HepG2 (cell line): Measurements from ENCODE around the gene YIPF2. TPM values are rescaled to one million over a fixed set of nuclear protein-coding genes. Genes with fewer than 3 reads are reported as not detected.

Experiments used
- ATAC-seq: fragments of 200-7000 bp; cut with Tn5 transposase; 3 replicates; pipeline ENCODE4 v1.9.1; 2020; ENCODE audit warnings: mild to moderate bottlenecking, moderate library complexity
- BruUV-seq: library from RNA; stranded (reverse); fragments of 400-500 nt; replicated peaks from 2 replicates; lab custom pipeline; 2021; lab: Mats Ljungman, UMichigan
- CTCF ChIA-PET: fragments of 300-600 bp; formaldehyde crosslinking; extraction: SDS; loops from one replicate; lab custom pipeline; 2021; ENCODE audit warnings: low total read pairs, inconsistent platforms, low intra/inter-chr PET ratio; lab: Yijun Ruan, JAX
- POLR2A ChIA-PET: fragments of 350-600 bp; sonication (Branson Sonifier 250); formaldehyde crosslinking; loops from one replicate; lab custom pipeline; 2020; ENCODE audit warnings: antibody characterized with exemption, inconsistent platforms; lab: Yijun Ruan, JAX
- DNase-seq: peaks from one replicate; pipeline ENCODE4 v3.0.0-alpha.2; 2015; ENCODE audit warnings: low spot score
- FAIRE-seq: peaks from 3 replicates; lab custom pipeline; 2011; peaks lifted over from hg19 to GRCh38; lab: Jason Lieb, UNC
- H2AFZ ChIP-seq: one replicate; pipeline ENCODE4 v1.6.1; 2011; ENCODE audit warnings: low read length, inconsistent platforms
- H3K27ac ChIP-seq: fragments of 300-600 bp; 3 replicates; pipeline ENCODE4 v1.8.0; 2011; ENCODE audit warnings: mixed run types, mild to moderate bottlenecking, mixed read lengths, low read length, inconsistent platforms; ENCODE audit not compliant: insufficient read depth; ENCODE audit errors: extremely low read length
- H3K27me3 ChIP-seq, 2 experiments: fragments of 200-600 bp in 1 of 2; 2 replicates in 1 of 2; 3 replicates in 1 of 2; pipeline versions ENCODE4 v1.6.0 to v1.8.0; 2011; ENCODE audit warnings: low read length in 2 of 2, mild to moderate bottlenecking in 2 of 2, moderate library complexity in 2 of 2, inconsistent platforms in 1 of 2; ENCODE audit not compliant: insufficient read depth in 2 of 2, control insufficient read depth in 1 of 2
- H3K36me3 ChIP-seq, 2 experiments: fragments of 200-600 bp in 1 of 2; replicated peaks in 1 of 2; 2 replicates in 1 of 2; 3 replicates in 1 of 2; pipeline versions ENCODE4 v1.5.1 to v1.8.0; 2011; ENCODE audit warnings: low read length in 2 of 2, inconsistent platforms in 1 of 2; ENCODE audit not compliant: insufficient read depth in 2 of 2, control insufficient read depth in 1 of 2
- H3K4me1 ChIP-seq: 2 replicates; pipeline ENCODE4 v1.5.1; 2012; ENCODE audit warnings: low read length, inconsistent platforms; ENCODE audit not compliant: insufficient read depth
- H3K4me2 ChIP-seq: 2 replicates; pipeline ENCODE4 v1.6.0; 2011; ENCODE audit warnings: low read depth, low read length, inconsistent platforms
- H3K4me3 ChIP-seq, 3 experiments: fragments of 200-600 bp in 1 of 3; sonication (generic), shearing (Covaris generic) in 1 of 3; replicated peaks in 1 of 3; 2 replicates each; pipeline ENCODE4 v1.5.1; 2011 to 2016; ENCODE audit warnings: low read length in 3 of 3, inconsistent platforms in 2 of 3, low read depth in 2 of 3, mild to moderate bottlenecking in 2 of 3, control low read depth in 1 of 3, mixed read lengths in 1 of 3; ENCODE audit not compliant: insufficient read depth in 1 of 3
- H3K79me2 ChIP-seq: one replicate; pipeline ENCODE4 v1.6.1; 2011; ENCODE audit warnings: low read length, inconsistent platforms; ENCODE audit not compliant: insufficient read depth
- H3K9ac ChIP-seq: 2 replicates; pipeline ENCODE4 v1.6.0; 2011; ENCODE audit warnings: mild to moderate bottlenecking, low read depth, low read length, inconsistent platforms; ENCODE audit not compliant: insufficient read depth
- H3K9me3 ChIP-seq: 2 replicates; pipeline ENCODE4 v1.5.1; 2012; ENCODE audit warnings: mild to moderate bottlenecking, low read length
- H4K20me1 ChIP-seq: 2 replicates; pipeline ENCODE4 v1.6.0; 2011; ENCODE audit warnings: inconsistent platforms, mild to moderate bottlenecking, low read length, moderate library complexity; ENCODE audit not compliant: insufficient read depth
- RORA ChIP-seq: sonication (generic); formaldehyde crosslinking; IDR thresholded peaks from 2 replicates; pipeline ENCODE4 v1.5.0; 2020; ENCODE audit warnings: mild to moderate bottlenecking, missing genetic modification reagents, moderate library complexity
- ZNF33A ChIP-seq: sonication (generic); formaldehyde crosslinking; IDR thresholded peaks from 2 replicates; pipeline ENCODE4 v1.5.1; 2020; ENCODE audit warnings: missing genetic modification reagents, mild to moderate bottlenecking, moderate library complexity, borderline replicate concordance
- ZNF564 ChIP-seq: sonication (generic); formaldehyde crosslinking; IDR thresholded peaks from 2 replicates; pipeline ENCODE4 v1.8.1; 2023; ENCODE audit warnings: mild to moderate bottlenecking, missing genetic modification reagents
- ZNF687 ChIP-seq: sonication (generic); formaldehyde crosslinking; IDR thresholded peaks from 2 replicates; pipeline ENCODE4 v1.5.1; 2020; ENCODE audit warnings: mild to moderate bottlenecking, missing genetic modification reagents, moderate library complexity
- WGBS: methylation state at CpG from one replicate; pipeline ENCODE4 v1.1.6; 2017; ENCODE audit warnings: low lambda C conversion rate; 5-methylcytosine and 5-hydroxymethylcytosine counted together
- in situ Hi-C: cut with HindIII; loops from 2 replicates; pipeline ENCODE4 v1.10.0; 2017; ENCODE audit warnings: low pct_unique_long_range_greater_than_20kb; ENCODE audit not compliant: extremely low pct_ligation_motif_present
- intact Hi-C: fragments of 100-400 bp; cut with micrococcal nuclease; formaldehyde crosslinking; loops from one replicate; pipeline ENCODE4 v1.10.0; 2022; ENCODE audit not compliant: unreplicated experiment
- polyA plus RNA-seq, 8 experiments: library from polyadenylated mRNA; depleted of rRNA in 3 of 8; stranded (reverse) in 7 of 8; unstranded in 1 of 8; fragments of >200 nt; fragmentation: Illumina TruSeq in 4 of 8; extraction: Trizol in 4 of 8; gene quantifications; 2 replicates each; pipeline versions ENCODE4 v1.2.1 to v1.2.3, GENCODE V29; 2011 to 2016; ENCODE audit warnings: low read depth in 4 of 8, missing spikeins in 1 of 8, mixed read lengths in 1 of 8; ENCODE audit not compliant: insufficient read depth in 1 of 8
- total RNA-seq, 5 experiments: library from RNA; depleted of rRNA; stranded (reverse); fragments of >200 nt; fragmentation: Illumina TruSeq; extraction: Trizol; gene quantifications; 2 replicates each; pipeline ENCODE4 v1.2.3, GENCODE V29; 2016; ENCODE audit warnings: low read depth in 1 of 5

The YIPF2 gene
- total and polyA plus RNA-seq, 2 of the 13 experiments (the other 11 are each of a cell fraction or from before 2014, with no cell fraction given), result 37.3 to 53.2 TPM

DNA sequence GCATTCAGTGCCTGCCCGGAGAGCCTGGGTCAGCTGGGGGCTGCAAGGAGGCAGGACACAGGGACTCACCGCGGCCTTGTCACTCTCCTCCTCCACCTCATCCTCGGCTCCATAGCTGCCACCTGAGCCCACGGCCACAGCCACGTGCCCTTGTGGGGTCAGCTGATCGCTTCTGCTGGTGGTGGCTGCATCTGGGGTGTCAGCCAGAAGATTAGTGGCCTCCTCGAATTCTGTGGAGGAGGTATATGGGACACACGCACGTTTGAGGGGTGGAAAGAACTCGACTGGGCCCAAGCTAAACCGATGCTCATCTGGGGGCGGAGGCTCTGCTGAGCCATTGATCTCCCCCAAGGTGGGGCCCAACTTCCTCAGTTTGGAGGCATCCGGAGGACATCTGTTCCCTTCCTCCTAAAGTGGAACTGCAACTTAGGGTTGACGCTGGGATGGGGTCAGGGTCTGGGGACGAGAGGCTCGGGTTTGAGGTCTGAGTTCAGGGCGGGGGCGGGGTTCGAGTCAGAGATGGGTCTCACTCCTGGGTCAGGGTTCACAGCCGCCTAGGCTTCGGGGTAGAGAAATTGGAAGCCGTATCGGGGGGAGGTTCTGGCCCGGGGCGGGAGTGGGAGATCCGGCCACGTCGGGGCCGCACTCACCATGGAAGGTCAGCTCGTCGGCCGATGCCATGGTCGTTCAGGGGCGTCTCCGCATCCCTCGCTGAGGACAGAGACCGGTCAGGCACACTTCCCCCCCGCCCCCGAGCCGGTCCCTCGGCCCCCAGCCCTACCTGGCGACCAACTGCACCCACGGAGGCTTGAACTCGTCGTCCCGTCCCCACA is 493 bp downstream of the YIPF2 start (continued):
- TF ChIP-seq ZNF687 (CRISPR knock-in tag), result peak; percentile 64
- TF ChIP-seq ZNF564 (CRISPR knock-in tag), result no peak
- TF ChIP-seq ZNF33A (CRISPR knock-in tag), result 0 out of 2 replicates have a peak, but pooled peaks have one; percentile 27
- TF ChIP-seq, all 625 proteins: peak for 18

DNA sequence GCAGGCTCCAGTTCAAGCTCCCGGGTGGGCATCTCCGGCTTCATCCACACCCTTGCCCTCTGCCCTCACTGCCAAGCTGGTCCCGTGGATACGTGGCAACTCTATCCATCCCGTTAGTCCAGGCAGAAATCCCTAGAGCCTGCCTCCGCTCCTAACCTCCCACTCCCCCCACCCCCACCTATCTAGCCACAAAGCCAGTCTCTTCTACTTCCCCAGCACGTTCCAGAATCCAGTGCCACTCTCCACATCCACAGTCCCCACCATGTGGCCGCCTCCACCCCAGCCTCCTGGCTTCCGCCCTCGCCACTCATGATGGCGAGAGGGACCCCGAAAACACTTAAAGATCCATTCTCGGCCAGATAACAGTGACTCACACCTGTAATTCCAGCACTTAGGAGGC is 3.8 kb downstream of the YIPF2 start:
- no peak for DNase-seq
- no peak for ATAC-seq
- no TSS peak for BruUV-seq
- no peaks in the 10 kb centered on the region for H3K9me3 ChIP-seq
- no peaks in the 10 kb centered on the region; a peak in 1 of 5 replicates for H3K27me3 ChIP-seq
- no peak overlapping the region for H3K27ac ChIP-seq
- intact Hi-C loops (loop anchor here (10.0 kb wide), 1 partner anchor 50 kb away; the partner anchor contains the start of gene CARM1), in situ Hi-C loops (no loop called here)
- 97% methylated on average over 13 of the region's 13 CpGs for WGBS
- H4K20me1 ChIP-seq, result no peaks in the 10 kb centered on the region
- CTCF ChIA-PET, result no interaction called here
- no peak overlapping the region for H2AFZ ChIP-seq
- no peak for FAIRE-seq
- no peak overlapping the region for H3K4me2 ChIP-seq
- no peak for TF ChIP-seq RORA (CRISPR knock-in tag)
- POLR2A ChIA-PET, result no interaction called here
- H3K36me3 ChIP-seq, result peaks cover 26 to 28% of the 10 kb centered on the region in 2 experiments; a peak in 4 of 5 replicates
- H3K9ac ChIP-seq, result no peak overlapping the region
- peaks cover 10% of the 10 kb centered on the region for H3K4me1 ChIP-seq
- H3K79me2 ChIP-seq, result peaks cover 15% of the 10 kb centered on the region
- H3K4me3 ChIP-seq, result no peak overlapping the region
